ENCODE data around the gene RGS11.

GRCh38 chr16:324451-325334, 48.9 kb upstream of the RGS11 start:
- peak; percentile 35; the same call in 1 of the 2 replicates for TF ChIP-seq POLR2A (IDR thresholded peaks at IDR 0.05; ENCODE audit: low read depth, low read length)
- TF ChIP-seq POLR2AphosphoS5 (IDR thresholded peaks at IDR 0.05; ENCODE audit: low read depth, low read length), result peak; percentile 59
- TF ChIP-seq TAF1 (IDR thresholded peaks at IDR 0.05; ENCODE audit: low read depth, low read length), result no peak
